ENCODE measurements around the gene MSANTD3. TPM values are rescaled to one million over a fixed set of nuclear protein-coding genes. Genes with fewer than 3 reads are reported as not detected.
"Not testable (repeated sequence)": the region's sequence is repeated elsewhere in the genome, so short reads cannot be mapped to it uniquely, and the experiment has no call there.

MSANTD3 gene
- total RNA-seq (10 to 100 TPM in 3 of 5 experiments, 1 to 10 TPM in 2; 6.8 to 13.4 (median 12.0) TPM), polyA plus RNA-seq (1 to 10 TPM; 3.5 to 4.1 TPM), total RNA-seq (8.1 reads per million, percentile 32 among the genes with 10 or more reads in this experiment)

- peaks cover 22 to 48% (median 42%) of the 10 kb centered on the region in 7 donors for H3K4me1 Mint-ChIP-seq
- intact Hi-C loops (cut with micrococcal nuclease), result loop anchor here (1.0 to 5.0 kb wide), 8 partner anchors 12 to 1204 kb away; partner anchors contain the start of genes TEX10 (in 2 of the 2), ALG2 (in 1 of the 2), MRPL50 (in 1 of the 2) and NR4A3 (in 1 of the 2)
Observed at GRCh38 chr9:100426530-100427365, at the start of gene MSANTD3. Gene MSANTD3 (plus strand): TSS chr9:100427143. CDS start chr9:100441939, 14,796 bp downstream.

GRCh38 chr9:100379862-100380261 lies 47.1 kb upstream of the MSANTD3 start:
- H3K9me3 Mint-ChIP-seq, result peaks cover 0 to 18% (median 5%) of the 10 kb centered on the region in 11 donors
- Histone ChIP-seq H3K4me3 (ENCODE audit: low read length) (no peak overlapping the region), H3K9me3 (ENCODE audit: control insufficient read depth in 2 of 3, low read length in 3 of 3) (no peaks in the 10 kb centered on the region), H3K4me1 (ENCODE audit: control insufficient read depth in 2 of 2, insufficient read depth in 2 of 2, low read length in 2 of 2) (no peaks in the 10 kb centered on the region), H3K27ac (ENCODE audit: low read depth, low read length) (no peak overlapping the region), H3K27me3 (ENCODE audit: control insufficient read depth in 2 of 2, insufficient read depth in 2 of 2, low read length in 2 of 2) (no peaks in the 10 kb centered on the region), H3K36me3 (ENCODE audit: control insufficient read depth in 2 of 3, insufficient read depth in 3 of 3, low read length in 3 of 3) (no peaks in the 10 kb centered on the region)
- H3K27ac Mint-ChIP-seq, result no peak overlapping the region
- ChIA-PET CTCF (no interaction called here), POLR2A (interaction anchor here (0.6 kb wide), 1 partner anchor 197 kb away, joined by 3 read pairs; no protein-coding TSS in a partner anchor)
- H3K4me1 Mint-ChIP-seq, result peaks cover 0 to 3% (median 0%) of the 10 kb centered on the region in 7 donors
- no peak for DNase-seq
- intact Hi-C loops (cut with micrococcal nuclease), result no loop called here
- no peaks in the 10 kb centered on the region for H3K27me3 Mint-ChIP-seq
- no peak overlapping the region for H3K4me3 Mint-ChIP-seq
- peaks cover 0 to 8% (median 5%) of the 10 kb centered on the region in 5 donors for H3K36me3 Mint-ChIP-seq
- ATAC-seq, result no peak

More at GRCh38 chr9:100426530-100427365, at the start of gene MSANTD3:
- CTCF ChIA-PET, result interaction anchor here (0.7 kb wide), 1 partner anchor 15 kb away, joined by 3 read pairs; no protein-coding TSS in a partner anchor
- POLR2A ChIA-PET, result interaction anchor here (0.7 to 1.9 kb wide), 3 partner anchors 16 to 83 kb away, joined by 3 to 7 read pairs (median 4); partner anchors contain the start of gene TEX10
- no peaks in the 10 kb centered on the region for H3K27me3 ChIP-seq (ENCODE audit: control insufficient read depth in 2 of 2, insufficient read depth in 2 of 2, low read length in 2 of 2)
- H3K36me3 Mint-ChIP-seq, result peaks cover 0 to 4% (median 0%) of the 10 kb centered on the region in 5 donors
- H3K4me3 ChIP-seq (ENCODE audit: low read length), result peak within 1 kb of the TSS; percentile 73
- H3K9me3 ChIP-seq (ENCODE audit: control insufficient read depth in 2 of 3, low read length in 3 of 3), result no peaks in the 10 kb centered on the region
- peak within 1 kb of the TSS; percentile 90 to 99 (median 96) for H3K4me3 Mint-ChIP-seq
- H3K27ac Mint-ChIP-seq, result peak within 1 kb of the TSS; percentile 84 to 98 (median 93)
- DNase-seq (peak; percentile 22 to 67 (median 41)), ATAC-seq (peak; percentile 87)
- H3K4me1 ChIP-seq (ENCODE audit: control insufficient read depth in 2 of 2, insufficient read depth in 2 of 2, low read length in 2 of 2), result peaks cover 7 to 8% of the 10 kb centered on the region in 2 donors
- peak within 1 kb of the TSS; percentile 68 for H3K27ac ChIP-seq (ENCODE audit: low read depth, low read length)
- peaks cover 0 to 2% (median 0%) of the 10 kb centered on the region in 11 donors for H3K9me3 Mint-ChIP-seq
- peaks cover 0 to 19% (median 2%) of the 10 kb centered on the region in 5 donors for H3K27me3 Mint-ChIP-seq
- no peaks in the 10 kb centered on the region for H3K36me3 ChIP-seq (ENCODE audit: control insufficient read depth in 2 of 3, insufficient read depth in 3 of 3, low read length in 3 of 3)

- H3K4me3 Mint-ChIP-seq; H3K4me1 ChIP-seq (ENCODE audit: control insufficient read depth in 2 of 2, insufficient read depth in 2 of 2, low read length in 2 of 2); H3K9me3 Mint-ChIP-seq; H3K27me3 ChIP-seq (ENCODE audit: control insufficient read depth in 2 of 2, insufficient read depth in 2 of 2, low read length in 2 of 2); H3K36me3 Mint-ChIP-seq; H3K36me3 ChIP-seq (ENCODE audit: control insufficient read depth in 2 of 3, insufficient read depth in 3 of 3, low read length in 3 of 3); POLR2A ChIA-PET; H3K27ac ChIP-seq (ENCODE audit: low read depth, low read length); H3K4me1 Mint-ChIP-seq; intact Hi-C loops (cut with micrococcal nuclease); ATAC-seq; DNase-seq; H3K4me3 ChIP-seq (ENCODE audit: low read length); H3K27ac Mint-ChIP-seq; CTCF ChIA-PET; H3K9me3 ChIP-seq (ENCODE audit: control insufficient read depth in 2 of 3, low read length in 3 of 3); H3K27me3 Mint-ChIP-seq: not testable (repeated sequence)
Observed at GRCh38 chr9:100392989-100393388, 34.0 kb upstream of the MSANTD3 start.

- DNase-seq, result no peak
- H3K36me3 ChIP-seq (ENCODE audit: control insufficient read depth in 2 of 3, insufficient read depth in 3 of 3, low read length in 3 of 3), result no peaks in the 10 kb centered on the region
- no peaks in the 10 kb centered on the region for H3K27me3 ChIP-seq (ENCODE audit: control insufficient read depth in 2 of 2, insufficient read depth in 2 of 2, low read length in 2 of 2)
- CTCF ChIA-PET, result no interaction called here
- no peak overlapping the region for H3K27ac ChIP-seq (ENCODE audit: low read depth, low read length)
- Mint-ChIP-seq H3K36me3 (peaks cover 0 to 5% (median 0%) of the 10 kb centered on the region in 5 donors), H3K4me1 (peaks cover 0 to 2% (median 0%) of the 10 kb centered on the region in 7 donors), H3K27ac (no peak overlapping the region), H3K27me3 (peaks cover 0 to 3% (median 0%) of the 10 kb centered on the region in 5 donors), H3K9me3 (peaks cover 0 to 6% (median 0%) of the 10 kb centered on the region in 11 donors), H3K4me3 (no peak overlapping the region)
- POLR2A ChIA-PET, result no interaction called here
- H3K9me3 ChIP-seq (ENCODE audit: control insufficient read depth in 2 of 3, low read length in 3 of 3), result no peaks in the 10 kb centered on the region
- intact Hi-C loops (cut with micrococcal nuclease), result no loop called here
- H3K4me1 ChIP-seq (ENCODE audit: control insufficient read depth in 2 of 2, insufficient read depth in 2 of 2, low read length in 2 of 2), result no peaks in the 10 kb centered on the region
- ATAC-seq, result no peak
- H3K4me3 ChIP-seq (ENCODE audit: low read length), result no peak overlapping the region
Observed at GRCh38 chr9:100394032-100394695, 32.8 kb upstream of the MSANTD3 start.

- CTCF ChIA-PET, result no interaction called here
- Histone ChIP-seq H3K4me1 (ENCODE audit: control insufficient read depth in 2 of 2, insufficient read depth in 2 of 2, low read length in 2 of 2) (no peaks in the 10 kb centered on the region), H3K4me3 (ENCODE audit: low read length) (no peak overlapping the region), H3K9me3 (ENCODE audit: control insufficient read depth in 2 of 3, low read length in 3 of 3) (no peaks in the 10 kb centered on the region), H3K27ac (ENCODE audit: low read depth, low read length) (no peak overlapping the region), H3K27me3 (ENCODE audit: control insufficient read depth in 2 of 2, insufficient read depth in 2 of 2, low read length in 2 of 2) (no peaks in the 10 kb centered on the region), H3K36me3 (ENCODE audit: control insufficient read depth in 2 of 3, insufficient read depth in 3 of 3, low read length in 3 of 3) (no peaks in the 10 kb centered on the region)
- POLR2A ChIA-PET, result no interaction called here
- H3K27ac Mint-ChIP-seq, result peak overlapping the region in 1 of 9 donors; percentile 38
- H3K4me3 Mint-ChIP-seq, result no peak overlapping the region
- intact Hi-C loops (cut with micrococcal nuclease), result no loop called here
- peaks cover 0 to 5% (median 0%) of the 10 kb centered on the region in 5 donors for H3K36me3 Mint-ChIP-seq
- ATAC-seq, result no peak
- peaks cover 0 to 3% (median 0%) of the 10 kb centered on the region in 5 donors for H3K27me3 Mint-ChIP-seq
- no peak for DNase-seq
- H3K9me3 Mint-ChIP-seq, result peaks cover 0 to 6% (median 0%) of the 10 kb centered on the region in 11 donors
- H3K4me1 Mint-ChIP-seq, result peaks cover 0 to 2% (median 0%) of the 10 kb centered on the region in 7 donors
Observed at GRCh38 chr9:100394816-100395215, 32.1 kb upstream of the MSANTD3 start.

- ChIA-PET CTCF (no interaction called here), POLR2A (no interaction called here)
- intact Hi-C loops (cut with micrococcal nuclease), result no loop called here
- Histone ChIP-seq H3K36me3 (ENCODE audit: control insufficient read depth in 2 of 3, insufficient read depth in 3 of 3, low read length in 3 of 3) (no peaks in the 10 kb centered on the region), H3K4me1 (ENCODE audit: control insufficient read depth in 2 of 2, insufficient read depth in 2 of 2, low read length in 2 of 2) (no peaks in the 10 kb centered on the region), H3K4me3 (ENCODE audit: low read length) (no peak overlapping the region), H3K9me3 (ENCODE audit: control insufficient read depth in 2 of 3, low read length in 3 of 3) (no peaks in the 10 kb centered on the region), H3K27ac (ENCODE audit: low read depth, low read length) (no peak overlapping the region), H3K27me3 (ENCODE audit: control insufficient read depth in 2 of 2, insufficient read depth in 2 of 2, low read length in 2 of 2) (no peaks in the 10 kb centered on the region)
- H3K36me3 Mint-ChIP-seq, result peaks cover 0 to 1% (median 0%) of the 10 kb centered on the region in 5 donors
- DNase-seq (no peak), ATAC-seq (no peak)
- H3K27me3 Mint-ChIP-seq, result peaks cover 0 to 15% (median 0%) of the 10 kb centered on the region in 5 donors
- H3K9me3 Mint-ChIP-seq, result peaks cover 0 to 2% (median 0%) of the 10 kb centered on the region in 11 donors
- no peak overlapping the region for H3K27ac Mint-ChIP-seq
- H3K4me1 Mint-ChIP-seq, result peaks cover 0 to 4% (median 0%) of the 10 kb centered on the region in 7 donors
- H3K4me3 Mint-ChIP-seq, result no peak overlapping the region
Observed at GRCh38 chr9:100396769-100397168, 30.2 kb upstream of the MSANTD3 start.

Data from naive thymus-derived CD4-positive, alpha-beta T cell (primary cell).